Measurements from ENCODE around the gene RAB11FIP4. TPM values are rescaled to one million over a fixed set of nuclear protein-coding genes. Genes with fewer than 3 reads are reported as not detected.

The RAB11FIP4 gene
- total RNA-seq, 4 donors from 2014 or later, result 41.0 to 173 (median 53.7) TPM

DNA sequence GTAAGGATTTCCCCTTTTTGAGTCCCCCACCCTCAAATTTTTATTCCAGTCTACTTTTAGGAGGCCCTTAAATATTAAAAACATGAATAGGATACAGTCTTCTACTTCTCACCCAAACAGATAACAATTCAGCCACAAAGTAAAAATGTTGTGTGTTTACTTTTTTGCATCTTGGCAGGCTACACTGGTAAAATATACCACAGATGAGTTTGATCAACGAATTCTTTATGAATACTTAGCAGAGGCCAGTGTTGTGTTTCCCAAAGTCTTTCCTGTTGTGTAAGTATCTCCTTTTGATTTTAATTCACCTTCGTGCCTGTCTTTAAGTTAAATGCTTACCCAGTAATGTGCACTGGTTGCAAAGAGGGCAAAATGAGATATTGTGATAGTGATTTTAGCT is 34.4 kb upstream of the RAB11FIP4 start:
- in situ Hi-C loops (cut with MboI; ENCODE audit: low pct_ligation_motif_present in 1 of 4, low pct_unique_long_range_greater_than_20kb in 1 of 4, low sequenced_read_pairs in 3 of 4) (no loop called here), intact Hi-C loops (cut with DNase I; ENCODE audit: low total_unique reads) (no loop called here)
- H3K36me3 ChIP-seq, result peaks cover 0 to 29% (median 10%) of the 10 kb centered on the region in 4 donors
- 77 to 80% methylated on average over 1 to 2 of the region's 2 CpGs for WGBS, 2 donors (ENCODE audit: low coverage in 1 of 2)
- no peaks in the 10 kb centered on the region for H3K9me3 ChIP-seq
- TF ChIP-seq EP300 (IDR thresholded peaks at IDR 0.05; ENCODE audit: low read depth) (no peak), POLR2A (IDR thresholded peaks at IDR 0.05) (no peak), POLR2AphosphoS5 (IDR thresholded peaks at IDR 0.05) (no peak)
- TF ChIP-seq, protein P1, sequence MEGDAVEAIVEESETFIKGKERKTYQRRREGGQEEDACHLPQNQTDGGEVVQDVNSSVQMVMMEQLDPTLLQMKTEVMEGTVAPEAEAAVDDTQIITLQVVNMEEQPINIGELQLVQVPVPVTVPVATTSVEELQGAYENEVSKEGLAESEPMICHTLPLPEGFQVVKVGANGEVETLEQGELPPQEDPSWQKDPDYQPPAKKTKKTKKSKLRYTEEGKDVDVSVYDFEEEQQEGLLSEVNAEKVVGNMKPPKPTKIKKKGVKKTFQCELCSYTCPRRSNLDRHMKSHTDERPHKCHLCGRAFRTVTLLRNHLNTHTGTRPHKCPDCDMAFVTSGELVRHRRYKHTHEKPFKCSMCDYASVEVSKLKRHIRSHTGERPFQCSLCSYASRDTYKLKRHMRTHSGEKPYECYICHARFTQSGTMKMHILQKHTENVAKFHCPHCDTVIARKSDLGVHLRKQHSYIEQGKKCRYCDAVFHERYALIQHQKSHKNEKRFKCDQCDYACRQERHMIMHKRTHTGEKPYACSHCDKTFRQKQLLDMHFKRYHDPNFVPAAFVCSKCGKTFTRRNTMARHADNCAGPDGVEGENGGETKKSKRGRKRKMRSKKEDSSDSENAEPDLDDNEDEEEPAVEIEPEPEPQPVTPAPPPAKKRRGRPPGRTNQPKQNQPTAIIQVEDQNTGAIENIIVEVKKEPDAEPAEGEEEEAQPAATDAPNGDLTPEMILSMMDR (IDR thresholded peaks at IDR 0.05), result no peak
- no peak overlapping the region for H3K4me3 ChIP-seq
- no peak for DNase-seq
- H3K27ac ChIP-seq, result no peak overlapping the region
- H3K4me1 ChIP-seq, result no peaks in the 10 kb centered on the region
- H3K27me3 ChIP-seq, result no peaks in the 10 kb centered on the region

DNA sequence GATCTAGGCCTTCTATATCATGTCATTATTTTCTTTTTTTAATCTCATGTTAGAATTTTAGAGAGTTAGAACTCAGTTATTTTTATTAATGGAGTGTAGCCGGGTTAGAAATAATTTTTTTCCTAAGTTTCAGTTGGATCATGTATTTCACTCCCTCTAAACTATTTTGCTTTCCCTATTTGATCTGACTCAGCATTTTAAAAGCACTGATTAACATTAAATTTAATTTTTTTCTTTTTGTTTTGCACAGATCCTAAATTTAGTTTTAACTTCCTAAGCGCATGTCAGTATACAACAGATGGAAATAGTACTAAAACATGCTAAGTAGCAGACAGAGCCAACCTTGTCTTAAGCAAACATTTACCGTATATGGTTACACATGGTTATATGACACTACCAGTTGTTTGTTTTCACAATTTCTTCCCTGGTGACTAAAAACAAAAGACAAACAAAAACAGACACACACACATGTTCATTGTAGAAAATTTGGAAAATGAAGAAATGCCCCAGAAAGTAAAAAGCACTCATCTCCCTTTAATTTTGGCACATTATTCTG is 33.6 kb upstream of the RAB11FIP4 start:
- TF ChIP-seq EP300 (IDR thresholded peaks at IDR 0.05; ENCODE audit: low read depth) (no peak), POLR2AphosphoS5 (IDR thresholded peaks at IDR 0.05) (no peak), POLR2A (IDR thresholded peaks at IDR 0.05) (no peak)
- TF ChIP-seq, protein P1 (IDR thresholded peaks at IDR 0.05), result no peak
- Histone ChIP-seq H3K36me3 (peaks cover 0 to 29% (median 6%) of the 10 kb centered on the region in 4 donors), H3K27me3 (no peaks in the 10 kb centered on the region), H3K4me1 (no peaks in the 10 kb centered on the region), H3K9me3 (no peaks in the 10 kb centered on the region), H3K4me3 (no peak overlapping the region), H3K27ac (no peak overlapping the region)
- intact Hi-C loops (cut with DNase I; ENCODE audit: low total_unique reads), result no loop called here
- in situ Hi-C loops (cut with MboI; ENCODE audit: low pct_ligation_motif_present in 1 of 4, low pct_unique_long_range_greater_than_20kb in 1 of 4, low sequenced_read_pairs in 3 of 4), result no loop called here
- no peak for DNase-seq
- WGBS, 2 donors (ENCODE audit: low coverage in 1 of 2), result 67 to 68% methylated on average over 3 of the region's 3 CpGs

DNA sequence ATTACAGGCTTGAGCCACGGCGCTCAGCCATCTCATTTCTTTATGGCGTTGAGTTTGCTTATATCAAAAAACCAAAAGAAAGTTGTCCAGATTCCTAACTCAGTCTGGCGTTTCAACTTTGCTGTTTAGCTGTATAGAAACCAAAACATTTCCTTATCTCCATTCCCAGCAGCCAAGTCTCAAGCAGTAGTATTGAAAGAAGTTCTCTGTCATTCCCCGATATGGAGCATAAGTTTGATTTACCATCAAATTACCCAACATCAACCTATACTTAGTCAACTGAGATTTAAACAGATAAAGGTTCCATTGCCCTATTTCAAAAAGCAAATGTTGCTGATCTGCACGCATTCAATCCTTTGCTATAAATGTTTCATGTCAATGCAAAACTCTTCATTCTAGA is 27.5 kb upstream of the RAB11FIP4 start:
- 95 to 96% methylated on average over 6 of the region's 6 CpGs for WGBS, 2 donors (ENCODE audit: low coverage in 1 of 2)
- no peaks in the 10 kb centered on the region for H3K4me1 ChIP-seq
- no peaks in the 10 kb centered on the region for H3K9me3 ChIP-seq
- H3K36me3 ChIP-seq, result peaks cover 0 to 15% (median 7%) of the 10 kb centered on the region in 4 donors
- H3K4me3 ChIP-seq, result no peak overlapping the region
- H3K27ac ChIP-seq, result no peak overlapping the region
- intact Hi-C loops (cut with DNase I; ENCODE audit: low total_unique reads) (no loop called here), in situ Hi-C loops (cut with MboI; ENCODE audit: low pct_ligation_motif_present in 1 of 4, low pct_unique_long_range_greater_than_20kb in 1 of 4, low sequenced_read_pairs in 3 of 4) (no loop called here)
- H3K27me3 ChIP-seq, result no peaks in the 10 kb centered on the region
- DNase-seq, result no peak
- TF ChIP-seq, protein P1 (IDR thresholded peaks at IDR 0.05), result no peak
- TF ChIP-seq EP300 (IDR thresholded peaks at IDR 0.05; ENCODE audit: low read depth), result no peak
- TF ChIP-seq POLR2A (IDR thresholded peaks at IDR 0.05), result no peak
- TF ChIP-seq POLR2AphosphoS5 (IDR thresholded peaks at IDR 0.05), result no peak

DNA sequence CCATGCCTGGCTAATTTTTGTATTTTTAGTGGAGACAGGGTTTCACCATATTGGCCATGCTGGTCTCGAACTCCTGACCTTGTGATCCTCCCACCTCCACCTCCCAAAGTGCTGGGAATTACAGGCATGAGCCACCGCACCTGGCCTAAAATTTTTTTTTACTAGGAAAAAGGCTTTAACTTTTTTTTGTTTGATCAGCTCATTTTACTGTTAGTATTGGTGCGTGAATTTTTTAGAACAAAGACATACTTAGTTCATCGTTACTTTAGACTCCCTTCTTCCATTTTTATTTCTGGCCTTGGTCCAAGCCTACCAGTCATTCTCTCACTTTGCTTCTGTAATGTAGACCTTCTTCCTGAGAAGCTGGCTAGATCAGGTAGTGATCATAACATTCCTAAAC is 25.4 kb upstream of the RAB11FIP4 start:
- Histone ChIP-seq H3K27ac (no peak overlapping the region), H3K4me3 (no peak overlapping the region), H3K9me3 (no peaks in the 10 kb centered on the region), H3K4me1 (no peaks in the 10 kb centered on the region), H3K27me3 (no peaks in the 10 kb centered on the region), H3K36me3 (peaks cover 0 to 9% (median 5%) of the 10 kb centered on the region in 4 donors)
- WGBS, 2 donors (ENCODE audit: low coverage in 1 of 2), result 95% methylated on average over 4 of the region's 4 CpGs
- DNase-seq, result no peak
- TF ChIP-seq POLR2A (IDR thresholded peaks at IDR 0.05), result no peak
- no peak for TF ChIP-seq POLR2AphosphoS5 (IDR thresholded peaks at IDR 0.05)
- TF ChIP-seq, protein P1 (IDR thresholded peaks at IDR 0.05), result no peak
- no peak for TF ChIP-seq EP300 (IDR thresholded peaks at IDR 0.05; ENCODE audit: low read depth)
- in situ Hi-C loops (cut with MboI; ENCODE audit: low pct_ligation_motif_present in 1 of 4, low pct_unique_long_range_greater_than_20kb in 1 of 4, low sequenced_read_pairs in 3 of 4) (no loop called here), intact Hi-C loops (cut with DNase I; ENCODE audit: low total_unique reads) (no loop called here)

All from transverse colon (tissue), 4 donors.